ENCODE measurements around the gene CELF4.

The CELF4 gene

DNA sequence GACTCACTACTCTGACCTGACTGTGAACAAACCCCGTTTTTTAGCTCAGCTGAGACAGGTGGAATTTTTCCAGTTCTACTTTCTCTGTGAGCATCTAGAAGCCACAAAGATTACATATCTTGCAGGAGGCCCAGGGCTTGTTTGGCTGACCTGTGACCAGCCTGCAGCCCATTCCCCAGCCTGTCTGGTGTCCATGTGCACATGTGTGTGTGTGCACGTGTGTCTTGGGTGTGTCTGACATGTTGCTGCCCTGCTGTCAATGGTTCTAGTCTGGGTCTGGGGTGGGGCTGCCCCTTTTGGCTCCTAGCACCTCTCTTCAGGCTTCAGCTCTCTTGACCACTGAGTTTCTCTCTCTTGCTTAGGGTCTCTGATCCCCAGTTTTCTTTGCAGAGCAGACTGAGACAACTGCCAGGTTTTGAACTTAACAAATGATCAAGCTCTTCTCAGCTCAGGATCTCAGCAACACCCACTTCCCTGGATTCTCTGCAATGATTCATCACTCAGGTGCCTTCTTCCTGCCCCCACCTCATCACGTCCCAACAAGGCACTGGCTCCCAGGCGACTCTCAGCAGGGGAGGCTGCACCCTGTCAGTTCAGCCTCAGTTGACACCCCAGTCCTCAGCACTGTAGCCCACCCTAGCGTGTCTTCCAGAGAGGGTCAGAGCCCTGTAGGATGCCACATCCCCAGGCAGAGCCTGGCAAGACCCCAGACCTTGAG is 130.3 kb downstream of the CELF4 start:
- no peak for DNase-seq

DNA sequence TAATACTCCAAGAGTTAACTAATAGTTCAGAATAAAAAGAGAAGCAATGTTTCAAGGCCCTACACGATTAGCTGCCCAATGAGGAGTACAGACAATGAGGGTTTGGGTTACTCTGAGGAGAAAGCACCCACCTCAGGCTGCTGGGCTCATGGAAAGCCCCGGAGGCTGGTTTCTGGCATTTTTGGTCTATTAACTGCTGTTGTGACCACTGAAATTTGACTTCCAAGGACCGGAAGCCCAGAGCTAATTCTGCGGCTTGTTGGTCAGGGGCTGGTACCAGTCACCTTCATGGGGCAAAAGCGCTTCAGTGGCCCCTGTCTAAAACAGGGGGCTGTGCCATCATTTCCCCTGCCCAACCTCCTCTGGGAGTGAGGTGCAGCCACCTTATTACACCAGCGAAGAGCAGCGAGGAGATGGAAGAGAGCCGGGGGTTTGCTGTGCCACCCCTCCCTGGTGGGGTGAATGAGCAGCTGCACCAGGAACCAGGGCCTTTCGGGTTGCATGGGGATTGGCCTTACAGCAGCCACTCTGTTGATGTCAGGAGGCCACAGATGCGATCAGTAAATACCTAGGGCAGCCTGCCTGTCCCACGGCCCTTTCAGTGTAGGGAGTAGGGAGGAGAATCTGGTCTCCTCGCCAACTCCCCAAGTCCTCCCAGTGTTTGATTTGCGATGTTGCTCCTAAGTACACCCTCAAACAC is 131.3 kb downstream of the CELF4 start:
- DNase-seq = no peak

DNA sequence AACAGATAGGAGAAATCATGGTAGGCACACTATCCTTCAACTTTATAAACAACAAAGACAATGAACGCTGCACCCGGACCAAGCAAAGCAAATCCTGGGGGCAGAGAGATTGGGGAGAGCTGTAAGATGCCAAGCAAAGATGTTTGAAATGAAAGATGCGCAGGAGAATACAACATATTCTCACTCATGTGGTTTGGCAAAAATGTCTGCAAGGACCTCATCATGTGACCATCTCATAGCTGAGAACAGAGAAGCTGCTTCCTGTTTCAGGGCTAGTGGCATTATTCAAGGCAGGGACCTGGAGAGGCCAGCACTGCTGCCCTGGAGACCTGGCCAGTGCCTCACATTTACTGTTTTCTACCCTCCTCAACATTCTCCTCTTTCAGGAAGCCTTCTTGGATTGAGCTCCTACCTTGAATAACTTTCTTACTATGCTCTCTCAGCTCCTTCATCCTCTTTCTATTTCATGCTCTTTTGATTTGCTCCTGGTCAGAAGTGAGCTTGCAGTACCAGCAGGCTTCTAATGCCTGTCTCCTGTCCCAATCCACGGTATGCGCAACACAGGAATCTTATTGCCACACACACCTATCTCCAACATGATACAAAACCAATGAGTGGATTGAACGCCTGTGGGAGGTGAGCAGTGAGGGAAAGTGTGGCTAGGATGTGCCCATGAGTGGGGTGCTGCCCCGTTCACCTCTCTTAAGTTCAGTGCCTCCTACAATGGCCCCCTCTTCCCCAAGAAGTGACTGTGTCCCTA is 133.0 kb downstream of the CELF4 start:
- DNase-seq = no peak

DNA sequence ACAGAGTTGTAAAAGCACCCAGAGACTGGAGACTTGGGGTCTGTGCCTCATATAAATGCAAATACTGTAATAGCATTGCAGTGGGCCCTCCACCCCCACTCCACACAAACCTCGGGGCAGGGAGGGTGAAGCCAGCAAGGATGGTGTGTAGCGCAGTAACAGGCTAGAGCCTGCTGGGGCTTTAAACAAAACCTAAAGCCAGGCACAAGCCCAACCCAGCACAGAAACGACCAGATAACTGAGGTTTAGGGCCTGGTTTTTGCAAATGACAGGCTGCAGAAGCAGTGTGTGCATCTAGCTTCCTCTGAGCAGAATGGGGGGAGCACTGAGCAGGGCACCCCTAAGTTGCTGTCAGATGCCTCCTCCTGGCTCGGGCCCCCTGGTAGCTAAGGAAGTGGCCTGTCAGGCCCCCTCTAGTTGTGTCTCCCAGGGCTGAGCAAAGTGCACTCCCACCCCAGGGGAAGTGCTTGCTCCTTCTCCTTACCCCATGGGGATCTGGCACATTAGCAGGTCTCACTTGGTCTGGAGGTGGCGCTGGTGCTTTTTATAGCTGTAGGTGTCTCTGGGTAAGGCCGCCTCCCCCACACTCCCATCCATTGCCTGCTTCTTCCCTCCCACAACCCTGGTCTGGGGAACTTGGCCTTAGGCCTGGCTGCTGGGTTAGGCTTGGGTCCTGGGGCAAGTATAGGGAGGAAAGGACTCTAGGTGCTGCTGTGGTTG is 135.1 kb downstream of the CELF4 start:
- DNase-seq = no peak

DNA sequence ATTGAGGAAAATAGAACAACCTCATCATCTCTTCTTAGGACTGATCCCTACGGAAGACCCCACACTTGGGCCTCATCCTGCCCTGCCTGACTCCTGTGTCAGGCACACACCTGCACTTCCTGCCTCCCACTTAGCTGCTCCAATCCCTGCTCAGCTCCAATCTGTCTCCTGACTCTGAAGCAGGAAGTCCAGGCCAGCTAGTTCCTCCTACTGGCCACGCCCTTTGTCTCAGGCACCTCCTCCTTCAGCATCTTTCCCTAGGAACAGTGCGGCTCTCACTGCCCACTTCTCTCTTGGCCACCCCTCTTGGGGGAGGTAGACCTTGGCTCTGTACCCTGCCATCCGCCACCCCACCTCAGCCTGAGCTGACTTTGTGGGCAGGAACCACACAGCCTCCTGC is 135.8 kb downstream of the CELF4 start:
- DNase-seq = no peak

DNA sequence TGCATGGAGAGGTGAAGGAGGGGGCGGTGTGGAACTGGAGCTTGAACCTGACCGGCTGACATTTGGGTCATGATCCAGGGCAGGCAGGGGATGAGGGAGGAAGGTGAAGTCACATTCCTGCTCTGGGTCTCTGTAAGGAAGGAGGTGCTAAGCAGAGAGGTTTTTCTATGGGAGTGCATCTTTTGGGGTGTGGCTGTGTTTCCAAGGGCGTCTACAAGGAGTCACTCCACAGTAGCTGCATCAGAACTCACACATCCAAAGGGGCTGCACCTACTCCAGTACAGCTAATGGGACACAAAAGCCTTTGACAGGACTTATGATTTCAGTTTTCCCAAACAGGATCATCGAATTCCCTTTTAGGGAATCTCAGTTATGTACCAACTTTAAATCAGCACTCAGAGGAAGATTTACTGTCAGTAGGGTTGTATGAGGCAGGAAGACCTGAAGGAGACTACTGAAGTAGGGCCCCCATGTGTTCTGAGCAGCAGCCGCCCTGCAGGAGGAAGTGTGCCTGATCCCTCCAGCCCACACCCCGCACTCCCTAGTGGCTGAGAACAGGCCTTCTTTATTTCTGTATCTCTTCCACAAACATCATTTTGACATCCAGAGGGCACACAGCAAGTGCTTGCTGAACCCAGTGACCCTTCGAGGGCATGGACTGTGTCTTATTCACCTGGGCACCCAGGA is 137.2 kb downstream of the CELF4 start:
- DNase-seq = no peak

DNA sequence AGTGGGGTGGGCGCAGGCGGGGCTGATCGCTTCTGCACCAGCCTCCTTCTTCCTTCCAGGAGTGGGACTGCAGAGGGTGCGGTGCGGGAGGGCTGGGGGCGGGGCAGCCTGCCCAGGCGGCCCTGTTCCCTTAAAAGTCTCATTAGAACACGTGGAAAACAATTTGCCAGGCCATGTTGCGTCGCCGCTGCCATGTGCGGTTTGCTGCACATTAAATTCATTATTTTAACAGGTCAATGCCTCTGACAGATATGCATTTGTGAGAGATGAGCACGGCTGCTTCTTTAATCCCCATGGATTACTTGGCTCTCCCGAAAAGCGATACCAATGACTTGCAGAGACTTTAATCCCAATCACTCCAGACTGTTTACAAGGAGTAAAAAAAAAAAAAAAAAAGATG is 139.0 kb downstream of the CELF4 start:
- no peak for DNase-seq

DNA sequence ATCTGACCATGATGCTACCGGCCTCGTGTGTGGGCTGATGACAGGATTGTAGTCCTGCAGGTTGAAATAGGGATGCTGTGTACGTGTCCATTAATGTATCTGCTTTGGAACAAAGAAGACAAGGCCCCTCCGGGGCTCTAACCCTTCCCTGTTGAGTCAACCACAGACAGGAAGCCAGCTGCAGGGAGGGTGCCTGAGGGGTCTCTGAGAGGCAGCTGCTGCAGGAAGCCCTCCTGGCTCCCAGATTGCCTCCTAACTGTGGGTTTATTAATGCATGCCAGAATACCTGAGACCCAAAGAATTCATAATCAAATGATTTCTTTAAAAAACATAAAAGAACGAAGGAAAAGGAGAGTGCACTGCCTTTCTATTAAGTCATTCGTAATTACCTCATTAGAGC is 140.4 kb downstream of the CELF4 start:
- no peak for DNase-seq

DNA sequence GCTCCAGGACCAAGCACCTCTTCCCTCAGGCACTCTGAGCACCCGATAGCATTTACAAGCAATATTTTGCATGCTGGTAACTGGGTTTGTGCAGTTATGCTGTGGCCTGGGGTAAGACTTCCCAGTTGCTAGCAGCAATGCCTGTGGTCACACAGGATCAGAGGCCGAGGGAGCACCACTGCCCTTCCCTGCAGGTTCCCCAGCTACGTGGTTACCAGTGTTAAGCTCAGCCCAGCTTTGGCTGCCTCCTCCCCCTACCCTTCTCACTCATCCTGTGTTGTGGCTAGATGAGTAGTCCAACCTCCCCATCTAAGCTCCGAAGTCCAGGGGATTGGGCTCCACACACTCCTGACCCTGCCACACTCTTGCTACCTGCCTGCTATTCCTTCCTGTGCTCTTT is 141.1 kb downstream of the CELF4 start:
- no peak for DNase-seq

DNA sequence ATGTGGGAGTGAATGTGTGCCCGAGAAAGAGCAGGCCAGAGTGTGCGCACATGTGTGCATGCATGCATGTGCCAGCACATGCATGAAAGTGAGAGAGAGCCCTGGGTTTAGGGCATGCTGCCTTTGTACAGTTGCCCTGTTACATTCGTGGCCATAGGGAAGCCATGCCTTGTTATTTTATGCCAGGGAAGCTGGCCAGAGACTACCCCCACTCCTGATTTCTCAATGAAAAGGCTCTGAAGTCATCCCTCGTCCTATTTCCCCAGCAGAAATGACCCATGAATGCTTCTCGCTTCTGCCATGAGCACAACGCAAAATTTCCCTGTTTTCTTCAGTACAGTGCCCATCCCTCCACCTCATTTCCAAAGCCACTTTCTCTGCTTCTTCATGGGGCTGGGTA is 143.0 kb downstream of the CELF4 start:
- no peak for DNase-seq

DNA sequence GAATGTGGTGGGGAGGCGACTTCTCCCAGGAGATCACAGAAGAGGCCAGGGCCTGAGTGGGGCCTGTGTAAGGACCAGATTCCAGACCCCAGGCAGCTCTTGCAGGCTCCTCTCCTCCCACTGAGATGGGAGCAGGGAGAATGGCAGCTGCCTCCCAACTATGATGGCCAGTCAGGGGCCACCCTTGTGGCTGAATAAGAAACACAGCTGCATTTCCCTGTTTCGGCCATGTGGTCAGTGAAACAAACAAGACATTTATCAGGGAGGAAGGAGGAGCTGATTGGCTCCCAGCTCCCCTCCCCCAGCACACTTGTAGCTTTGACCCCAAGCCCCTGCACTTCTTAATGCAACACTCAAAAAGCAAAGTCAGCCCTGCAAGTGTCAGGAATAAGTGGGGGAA is 143.5 kb downstream of the CELF4 start:
- no peak for DNase-seq

DNA sequence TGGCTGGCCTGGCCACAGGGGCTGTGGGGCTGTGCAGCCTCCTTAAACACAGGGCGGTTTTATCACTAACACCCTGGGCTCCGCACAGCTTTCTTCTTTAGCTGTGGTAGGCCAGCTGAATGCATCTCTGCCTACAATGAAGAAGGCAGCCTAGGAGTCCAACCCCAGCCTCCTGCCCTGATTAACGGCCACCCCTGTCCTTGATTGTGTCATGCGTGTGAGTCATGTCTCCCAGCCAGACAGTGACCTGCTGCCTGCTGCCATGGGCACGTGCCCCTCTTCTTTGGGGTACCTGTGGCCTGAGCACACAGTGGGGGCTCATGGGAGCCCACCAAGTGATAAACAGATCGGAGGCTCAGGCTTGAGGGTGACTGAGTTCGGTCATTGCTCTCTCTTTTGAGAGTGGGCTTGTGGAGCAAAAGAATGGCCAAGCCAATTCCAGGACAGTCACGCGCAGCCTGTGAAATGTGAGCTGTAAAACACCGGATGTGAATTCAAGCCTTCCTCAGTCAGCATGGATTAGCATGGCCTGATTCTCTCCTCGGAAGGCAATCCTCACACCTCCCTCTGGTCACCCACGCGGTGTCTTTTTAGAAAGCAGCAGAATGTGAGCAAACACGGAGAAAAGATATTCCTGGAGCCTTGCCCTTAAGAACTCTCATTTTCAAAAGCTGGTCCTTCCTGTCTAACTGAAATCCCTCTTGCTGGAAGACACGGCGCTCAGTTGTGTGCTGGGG is 144.1 kb downstream of the CELF4 start:
- no peak for DNase-seq

DNA sequence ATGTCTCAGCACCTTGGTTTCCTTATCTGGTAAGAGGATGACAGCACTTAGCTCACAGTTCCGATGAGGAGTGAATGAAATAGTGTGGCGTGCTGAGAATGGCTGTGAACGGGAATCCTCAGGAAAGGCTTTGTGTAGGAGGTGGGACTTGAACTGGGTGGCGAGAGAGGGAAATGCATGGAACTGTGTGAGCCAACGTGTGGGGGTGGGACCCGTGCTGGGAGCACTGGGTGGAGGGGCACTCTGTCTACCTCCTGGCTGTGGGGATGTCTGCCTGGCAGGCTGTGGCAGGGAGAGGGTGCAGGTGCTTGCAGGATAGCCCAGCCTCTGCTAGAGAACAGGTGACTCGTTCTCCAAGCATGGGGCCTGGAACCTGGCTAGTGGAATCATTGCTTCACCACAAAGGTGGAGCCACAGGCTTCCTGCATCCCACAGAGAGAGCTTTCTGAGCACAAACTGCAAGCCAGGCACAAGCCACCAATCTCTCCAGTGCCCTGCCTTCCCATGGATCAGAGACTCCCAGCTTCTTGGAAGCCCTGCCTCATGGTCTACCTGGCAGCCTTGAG is 145.2 kb downstream of the CELF4 start:
- DNase-seq = no peak

DNA sequence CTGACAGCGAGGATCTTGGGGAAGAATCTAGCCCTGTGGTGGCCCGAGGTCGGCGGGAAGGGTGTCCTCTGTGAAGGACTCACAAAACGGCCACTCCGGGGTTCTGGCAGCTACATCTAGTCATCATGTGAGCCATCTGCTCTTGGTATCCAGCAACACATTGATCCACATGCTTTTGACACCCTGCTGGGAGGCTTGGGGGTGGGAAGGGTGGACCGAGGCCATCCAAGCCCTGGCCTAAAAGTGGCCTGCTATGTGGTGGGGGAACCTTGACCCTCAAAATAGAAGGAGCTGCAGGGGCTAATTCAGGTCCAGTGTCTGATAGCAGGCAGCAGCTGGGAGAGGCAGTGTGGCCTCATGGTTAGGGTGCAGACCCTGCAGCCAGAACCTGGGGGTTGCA is 145.7 kb downstream of the CELF4 start:
- DNase-seq = no peak

DNA sequence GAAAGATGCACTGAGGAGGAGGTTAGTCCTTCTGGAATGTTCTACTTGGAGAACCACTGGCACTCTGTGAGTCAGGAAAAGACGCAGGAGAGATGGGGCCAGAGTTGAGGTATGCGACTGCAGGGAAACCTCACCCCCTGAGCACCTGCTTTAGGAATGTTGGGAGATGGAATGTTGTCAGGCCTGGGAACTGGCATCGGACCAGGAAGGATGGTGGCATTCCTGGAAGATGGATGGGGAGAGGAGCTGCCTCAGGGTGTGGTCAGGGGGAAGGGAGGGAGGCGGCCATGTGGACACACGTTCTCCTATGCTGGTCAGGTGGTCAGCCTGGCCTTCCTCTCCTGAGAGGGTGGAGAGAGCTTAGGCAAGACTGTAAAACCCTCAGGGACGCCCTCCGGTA is 146.3 kb downstream of the CELF4 start:
- DNase-seq = no peak

DNA sequence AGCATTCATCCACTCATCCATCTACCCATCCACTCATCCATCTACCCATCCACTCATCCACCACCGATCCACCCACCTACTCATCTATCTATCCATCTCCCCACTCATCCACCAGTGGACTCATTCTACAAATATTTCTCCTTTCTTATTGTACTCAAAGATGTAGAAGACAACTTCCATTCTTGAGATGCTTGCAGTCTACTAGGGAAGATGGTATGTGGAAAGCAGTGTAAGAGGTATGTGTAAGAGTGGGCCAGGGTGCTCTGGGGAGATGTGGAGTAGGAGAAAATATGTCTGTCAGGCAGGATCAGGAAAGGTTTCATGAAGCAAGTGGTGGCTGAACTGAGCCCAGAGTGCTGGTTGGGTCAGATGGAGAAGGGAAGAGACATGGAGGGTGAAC is 150.8 kb downstream of the CELF4 start:
- DNase-seq = no peak

DNA sequence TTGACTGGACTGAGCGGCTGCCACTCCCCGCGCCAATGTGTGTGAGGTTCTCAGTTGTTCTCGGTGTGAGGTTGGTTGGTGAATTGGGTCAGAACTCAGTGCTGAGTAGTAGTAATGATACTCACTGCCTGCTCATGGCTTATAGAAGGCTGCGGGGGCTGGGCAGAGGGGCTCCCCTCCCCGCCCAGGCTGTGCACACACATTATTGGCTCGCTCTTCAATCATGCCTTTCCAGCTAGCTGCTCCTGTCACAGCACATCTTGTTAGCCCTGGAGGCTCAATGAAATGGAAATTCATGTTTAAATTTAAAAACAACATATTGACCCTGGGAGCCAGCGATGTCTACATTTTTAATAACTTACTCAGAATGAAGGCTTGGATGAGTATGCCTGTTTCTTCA is 152.8 kb downstream of the CELF4 start:
- DNase-seq = no peak

DNA sequence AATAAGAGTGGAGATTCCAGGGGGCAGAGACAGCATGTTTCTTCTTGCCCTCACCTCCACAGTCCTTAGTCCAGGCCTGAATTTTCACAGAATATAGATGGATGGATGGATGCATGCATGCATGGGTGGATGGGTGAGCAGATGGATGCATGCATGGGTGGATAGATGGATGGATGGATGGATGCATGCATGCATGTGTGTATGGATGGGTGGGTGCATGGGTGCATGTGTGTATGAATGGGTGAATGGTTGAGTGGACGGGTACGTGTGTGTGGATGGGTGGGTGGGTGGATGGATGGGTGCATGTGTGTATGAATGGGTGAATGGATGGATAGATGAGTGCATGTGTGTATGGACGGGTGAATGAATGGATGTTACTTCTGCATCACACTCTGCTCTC is 153.3 kb downstream of the CELF4 start:
- DNase-seq = no peak

DNA sequence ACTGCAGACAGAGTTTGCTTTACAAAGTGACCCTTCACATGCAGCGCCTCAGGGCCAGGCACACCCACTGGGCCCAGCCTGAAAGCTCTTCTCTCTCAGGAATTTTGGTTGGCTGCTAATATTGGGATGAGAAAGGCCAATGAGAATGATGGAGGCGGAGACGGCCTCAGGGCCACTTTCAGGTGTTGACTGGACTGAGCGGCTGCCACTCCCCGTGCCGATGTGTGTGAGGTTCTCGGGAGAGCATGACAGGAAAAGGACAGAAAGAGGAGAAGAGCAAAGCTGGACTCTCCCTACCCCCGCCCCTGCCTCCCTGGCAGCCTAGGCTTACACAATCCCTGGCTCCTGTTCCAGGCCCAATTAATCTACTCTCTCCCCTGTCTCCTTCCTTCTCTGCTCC is 155.7 kb downstream of the CELF4 start:
- DNase-seq = no peak

DNA sequence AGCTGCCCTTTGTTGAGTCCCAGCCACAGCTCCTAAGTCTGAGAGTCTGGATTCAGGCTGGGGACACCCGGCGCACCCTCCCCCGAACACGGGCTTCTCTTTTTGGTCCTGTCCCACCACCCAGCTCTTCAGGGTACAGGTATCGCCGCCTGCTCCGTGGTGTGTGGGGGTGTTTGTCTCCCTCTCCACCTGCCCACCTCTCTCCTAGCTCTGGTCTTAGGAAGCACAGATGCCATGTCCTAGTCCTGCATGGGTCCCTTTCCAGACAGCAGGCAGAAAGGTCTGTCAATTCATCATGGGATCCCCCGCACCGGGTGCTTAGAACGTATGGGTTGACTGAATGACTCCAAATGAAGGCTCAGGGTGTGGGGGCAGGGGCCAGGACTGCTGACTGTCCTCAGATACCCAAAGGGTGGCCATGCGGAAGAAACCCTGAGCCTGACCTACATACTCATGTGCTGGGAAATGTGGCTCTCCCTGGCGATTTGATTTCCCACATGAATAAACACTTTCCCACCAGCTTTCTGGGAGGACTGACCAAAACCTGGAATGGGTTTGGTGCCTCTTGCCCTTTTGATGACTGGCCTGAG is 156.8 kb downstream of the CELF4 start:
- no peak for DNase-seq

DNA sequence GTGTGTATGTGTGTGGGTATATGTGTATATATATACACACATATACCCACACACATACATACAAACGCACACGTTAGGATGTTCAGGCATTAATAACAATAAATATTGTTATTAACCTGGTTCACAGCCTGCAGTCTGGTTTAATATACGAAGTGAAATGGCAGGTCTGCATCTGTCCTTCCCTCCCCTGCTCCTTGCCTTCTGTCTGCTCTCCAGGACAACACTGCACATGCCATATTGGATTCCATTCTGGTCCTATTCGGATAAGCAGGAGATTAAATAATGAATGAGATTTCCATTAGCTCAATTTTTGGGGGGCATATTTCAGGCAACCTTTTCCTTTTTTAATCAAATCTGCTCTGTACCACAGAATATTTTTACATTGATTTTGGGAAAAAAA is 158.0 kb downstream of the CELF4 start:
- DNase-seq = no peak

Measured in CD4-positive, alpha-beta T cell treated with Interleukin-10 for 1 hour (primary cell).